ENCODE results near the gene PLEKHG7. TPM values are rescaled to one million over a fixed set of nuclear protein-coding genes. Genes with fewer than 3 reads are reported as not detected.

Gene PLEKHG7
- total and polyA plus RNA-seq, 2 of the 8 experiments (the other 6 are each of a cell fraction or from before 2014, with no cell fraction given), result not detected

DNA sequence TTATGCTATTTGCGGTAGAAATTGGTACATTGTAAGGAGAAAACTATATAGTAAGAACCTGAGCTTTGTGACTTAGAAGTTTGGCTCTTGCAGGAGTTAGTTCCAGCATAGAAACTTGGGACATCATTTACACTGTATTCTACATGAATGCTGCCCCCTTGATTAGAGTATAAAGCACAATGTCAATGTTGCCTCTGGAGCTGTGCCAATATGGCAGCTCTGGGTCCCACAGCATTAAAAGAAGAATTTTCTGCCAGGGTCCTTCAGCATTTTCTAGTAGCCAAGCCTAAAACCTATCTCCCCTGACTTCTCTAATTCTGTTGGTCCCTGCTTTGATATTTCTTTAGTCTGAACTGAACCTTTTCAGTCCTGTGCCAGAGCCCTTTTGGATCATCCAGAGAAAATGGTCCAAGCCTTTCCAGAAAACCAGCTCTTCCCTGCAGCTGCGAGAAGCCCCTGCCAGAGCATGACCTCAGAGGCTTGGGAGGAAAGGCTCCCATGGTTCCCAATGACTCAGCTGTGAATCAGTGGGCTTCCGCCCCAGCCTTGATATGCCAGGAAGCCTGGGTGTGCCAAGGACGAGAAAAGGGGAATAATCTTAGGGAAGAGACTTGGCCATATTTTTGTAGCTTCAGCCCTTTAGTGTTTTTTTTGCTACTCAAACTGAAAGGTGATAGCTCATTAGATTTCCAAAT lies 43.2 kb downstream of the PLEKHG7 start (continued):
- TF ChIP-seq POLR2AphosphoS5 (IDR thresholded peaks at IDR 0.05; ENCODE audit: low read depth, low read length) (no peak), BCL11A (IDR thresholded peaks at IDR 0.05; ENCODE audit: low read depth in 2 of 2, low read length in 2 of 2) (no peak), KDM1A (IDR thresholded peaks at IDR 0.05; ENCODE audit: borderline replicate concordance, low read length) (no peak), CBX8 (IDR thresholded peaks at IDR 0.05; ENCODE audit: borderline replicate concordance, low read depth, low read length) (no peak), NRF1 (IDR thresholded peaks at IDR 0.05; ENCODE audit: low read depth, low read length) (no peak), KDM5A (IDR thresholded peaks at IDR 0.05; ENCODE audit: low read length) (no peak), CEBPB (IDR thresholded peaks at IDR 0.05; ENCODE audit: low read depth, low read length) (no peak)

All from H1 (cell line).